Panc1 (cell line): ENCODE measurements around the gene KAT5. TPM values are rescaled to one million over a fixed set of nuclear protein-coding genes. Genes with fewer than 3 reads are reported as not detected.
A peak's percentile ranks its signal among the peaks of the same experiment; 100 is the strongest.

ENCODE experiments used
- ATAC-seq: fragments of 200-7000 bp; cut with Tn5 transposase; 2 replicates; pipeline ENCODE4 v1.9.1; 2020; ENCODE audit warnings: mild to moderate bottlenecking, moderate library complexity
- BruUV-seq: library from RNA; stranded (reverse); fragments of 400-500 nt; replicated peaks from 2 replicates; lab custom pipeline; 2021; lab: Mats Ljungman, UMichigan
- CTCF ChIA-PET: fragments of 300-600 bp; sonication (Branson Sonifier 250); formaldehyde crosslinking; loops from one replicate; lab custom pipeline; 2022; ENCODE audit warnings: antibody characterized with exemption; lab: Charles Lee
- POLR2A ChIA-PET: fragments of 300-600 bp; sonication (Branson Sonifier 250); formaldehyde crosslinking; loops from one replicate; lab custom pipeline; 2022; ENCODE audit warnings: antibody characterized with exemption; lab: Charles Lee
- DNase-seq: peaks from one replicate; pipeline ENCODE4 v3.0.0-alpha.2; 2010; ENCODE audit warnings: low read depth, low spot score
- H3K27ac ChIP-seq: 2 replicates; pipeline ENCODE4 v1.5.1; 2011; ENCODE audit warnings: mild to moderate bottlenecking, low read length, inconsistent platforms
- H3K27me3 ChIP-seq: fragments of 200-500 bp; sonication (Bioruptor generic); 2 replicates; pipeline ENCODE4 v1.6.0; 2014; ENCODE audit warnings: low read length, inconsistent platforms; ENCODE audit not compliant: control insufficient read depth, insufficient read depth
- H3K36me3 ChIP-seq: fragments of 200-500 bp; sonication (Bioruptor generic); 2 replicates; pipeline ENCODE4 v1.5.1; 2014; ENCODE audit warnings: inconsistent platforms, mild to moderate bottlenecking, low read length, moderate library complexity; ENCODE audit not compliant: control insufficient read depth, insufficient read depth
- H3K4me1 ChIP-seq: 2 replicates; pipeline ENCODE4 v1.5.1; 2011; ENCODE audit warnings: inconsistent platforms, mild to moderate bottlenecking, low read length, moderate library complexity; ENCODE audit not compliant: control insufficient read depth, insufficient read depth
- H3K4me3 ChIP-seq, 2 experiments: 2 replicates each; pipeline ENCODE4 v1.5.1; 2011 to 2012; ENCODE audit warnings: low read depth in 2 of 2, low read length in 2 of 2, mild to moderate bottlenecking in 2 of 2, inconsistent platforms in 1 of 2, moderate library complexity in 1 of 2
- H3K9me3 ChIP-seq: fragments of 200-500 bp; sonication (Bioruptor generic); 2 replicates; pipeline ENCODE4 v1.5.1; 2014; ENCODE audit warnings: low read depth, mild to moderate bottlenecking, inconsistent platforms, low read length, moderate library complexity; ENCODE audit not compliant: control insufficient read depth, insufficient read depth
- POLR2AphosphoS5 ChIP-seq: IDR thresholded peaks from 2 replicates; pipeline ENCODE4 v1.6.1; 2012; ENCODE audit warnings: mild to moderate bottlenecking, low read depth, low read length, moderate library complexity
- SIN3A ChIP-seq: IDR thresholded peaks from 2 replicates; pipeline ENCODE4 v1.6.1; 2012; ENCODE audit warnings: low read depth, mild to moderate bottlenecking, low read length, moderate library complexity, borderline replicate concordance; ENCODE audit not compliant: insufficient read depth
- TCF7L2 ChIP-seq: IDR thresholded peaks from 2 replicates; pipeline ENCODE4 v1.6.1; 2011; ENCODE audit warnings: mild to moderate bottlenecking, low read depth, low read length, inconsistent platforms
- in situ Hi-C: cut with HindIII; loops from 2 replicates; pipeline ENCODE4 v1.10.0; 2016; ENCODE audit warnings: low sequenced_read_pairs, low pct_unique_long_range_greater_than_20kb
- intact Hi-C: fragments of 100-400 bp; cut with micrococcal nuclease; formaldehyde crosslinking; loops from one replicate; pipeline ENCODE4 v1.10.0; 2022; ENCODE audit not compliant: unreplicated experiment
- total RNA-seq: library from RNA; stranded (reverse); gene quantifications from one replicate; pipeline ENCODE4 v1.2.1, GENCODE V29; 2021; ENCODE audit not compliant: unreplicated experiment
- TF ChIP-seq, protein P1 (sequence below), 2 experiments: IDR thresholded peaks; 2 replicates each; pipeline ENCODE4 v1.6.1; 2011 to 2012; ENCODE audit warnings: low read depth in 2 of 2, control low read depth in 1 of 2, low read length in 1 of 2, mild to moderate bottlenecking in 1 of 2, moderate library complexity in 1 of 2; ENCODE audit not compliant: insufficient read depth in 1 of 2
- TF ChIP-seq, protein P2 (sequence below): fragments of 450-650 bp; IDR thresholded peaks from 2 replicates; pipeline ENCODE4 v1.5.1; 2017; ENCODE audit warnings: mild to moderate bottlenecking

Gene KAT5
- total RNA-seq, 1 experiment from 2014 or later, result 84.2 TPM

DNA sequence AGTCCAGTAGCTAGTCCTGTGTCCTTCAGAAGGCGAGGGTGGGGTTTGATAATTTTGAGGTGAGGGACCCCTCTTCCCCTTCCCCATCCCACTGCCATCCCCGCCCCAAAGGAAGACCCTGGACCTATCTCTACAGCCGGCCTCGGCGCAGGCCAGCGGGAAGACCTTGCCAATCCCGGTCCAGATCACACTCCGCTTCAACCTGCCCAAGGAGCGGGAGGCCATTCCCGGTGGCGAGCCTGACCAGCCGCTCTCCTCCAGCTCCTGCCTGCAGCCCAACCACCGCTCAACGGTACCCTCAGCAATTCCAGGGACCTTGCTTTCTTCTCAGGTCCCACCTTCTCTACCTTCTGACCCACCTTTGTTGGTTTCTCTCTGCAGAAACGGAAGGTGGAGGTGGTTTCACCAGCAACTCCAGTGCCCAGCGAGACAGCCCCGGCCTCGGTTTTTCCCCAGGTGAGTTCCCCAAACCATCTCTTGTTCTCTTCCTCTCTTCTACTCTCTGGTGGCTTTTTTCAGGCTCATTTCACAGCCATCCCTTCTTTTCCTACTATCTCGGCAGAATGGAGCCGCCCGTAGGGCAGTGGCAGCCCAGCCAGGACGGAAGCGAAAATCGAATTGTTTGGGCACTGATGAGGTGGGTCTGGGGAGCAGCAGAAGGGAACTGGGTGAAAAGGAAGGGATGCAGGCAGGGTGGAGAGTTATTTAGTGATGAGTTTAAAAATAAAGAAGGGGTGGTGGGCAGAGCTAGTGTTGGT is 1.3 kb downstream of the KAT5 start:
- TF ChIP-seq SIN3A (no peak), POLR2AphosphoS5 (no peak), TCF7L2 (no peak)
- TF ChIP-seq, protein P1, sequence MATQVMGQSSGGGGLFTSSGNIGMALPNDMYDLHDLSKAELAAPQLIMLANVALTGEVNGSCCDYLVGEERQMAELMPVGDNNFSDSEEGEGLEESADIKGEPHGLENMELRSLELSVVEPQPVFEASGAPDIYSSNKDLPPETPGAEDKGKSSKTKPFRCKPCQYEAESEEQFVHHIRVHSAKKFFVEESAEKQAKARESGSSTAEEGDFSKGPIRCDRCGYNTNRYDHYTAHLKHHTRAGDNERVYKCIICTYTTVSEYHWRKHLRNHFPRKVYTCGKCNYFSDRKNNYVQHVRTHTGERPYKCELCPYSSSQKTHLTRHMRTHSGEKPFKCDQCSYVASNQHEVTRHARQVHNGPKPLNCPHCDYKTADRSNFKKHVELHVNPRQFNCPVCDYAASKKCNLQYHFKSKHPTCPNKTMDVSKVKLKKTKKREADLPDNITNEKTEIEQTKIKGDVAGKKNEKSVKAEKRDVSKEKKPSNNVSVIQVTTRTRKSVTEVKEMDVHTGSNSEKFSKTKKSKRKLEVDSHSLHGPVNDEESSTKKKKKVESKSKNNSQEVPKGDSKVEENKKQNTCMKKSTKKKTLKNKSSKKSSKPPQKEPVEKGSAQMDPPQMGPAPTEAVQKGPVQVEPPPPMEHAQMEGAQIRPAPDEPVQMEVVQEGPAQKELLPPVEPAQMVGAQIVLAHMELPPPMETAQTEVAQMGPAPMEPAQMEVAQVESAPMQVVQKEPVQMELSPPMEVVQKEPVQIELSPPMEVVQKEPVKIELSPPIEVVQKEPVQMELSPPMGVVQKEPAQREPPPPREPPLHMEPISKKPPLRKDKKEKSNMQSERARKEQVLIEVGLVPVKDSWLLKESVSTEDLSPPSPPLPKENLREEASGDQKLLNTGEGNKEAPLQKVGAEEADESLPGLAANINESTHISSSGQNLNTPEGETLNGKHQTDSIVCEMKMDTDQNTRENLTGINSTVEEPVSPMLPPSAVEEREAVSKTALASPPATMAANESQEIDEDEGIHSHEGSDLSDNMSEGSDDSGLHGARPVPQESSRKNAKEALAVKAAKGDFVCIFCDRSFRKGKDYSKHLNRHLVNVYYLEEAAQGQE (IDR thresholded peaks at IDR 0.05; ENCODE audit: insufficient read depth in 1 of 2, low read depth in 2 of 2, low read length in 1 of 2), result no peak
- TF ChIP-seq, protein P2, sequence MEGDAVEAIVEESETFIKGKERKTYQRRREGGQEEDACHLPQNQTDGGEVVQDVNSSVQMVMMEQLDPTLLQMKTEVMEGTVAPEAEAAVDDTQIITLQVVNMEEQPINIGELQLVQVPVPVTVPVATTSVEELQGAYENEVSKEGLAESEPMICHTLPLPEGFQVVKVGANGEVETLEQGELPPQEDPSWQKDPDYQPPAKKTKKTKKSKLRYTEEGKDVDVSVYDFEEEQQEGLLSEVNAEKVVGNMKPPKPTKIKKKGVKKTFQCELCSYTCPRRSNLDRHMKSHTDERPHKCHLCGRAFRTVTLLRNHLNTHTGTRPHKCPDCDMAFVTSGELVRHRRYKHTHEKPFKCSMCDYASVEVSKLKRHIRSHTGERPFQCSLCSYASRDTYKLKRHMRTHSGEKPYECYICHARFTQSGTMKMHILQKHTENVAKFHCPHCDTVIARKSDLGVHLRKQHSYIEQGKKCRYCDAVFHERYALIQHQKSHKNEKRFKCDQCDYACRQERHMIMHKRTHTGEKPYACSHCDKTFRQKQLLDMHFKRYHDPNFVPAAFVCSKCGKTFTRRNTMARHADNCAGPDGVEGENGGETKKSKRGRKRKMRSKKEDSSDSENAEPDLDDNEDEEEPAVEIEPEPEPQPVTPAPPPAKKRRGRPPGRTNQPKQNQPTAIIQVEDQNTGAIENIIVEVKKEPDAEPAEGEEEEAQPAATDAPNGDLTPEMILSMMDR, result no peak
- ChIA-PET POLR2A (interaction anchor here (1.8 kb wide), 1 partner anchor 140 kb away, joined by 8 read pairs; no protein-coding TSS in a partner anchor), CTCF (interaction anchor here (0.6 to 1.2 kb wide), 2 partner anchors 67 to 1391 kb away, joined by 3 to 8 read pairs; no protein-coding TSS in a partner anchor)
- Histone ChIP-seq H3K9me3 (no peaks in the 10 kb centered on the region), H3K27me3 (no peaks in the 10 kb centered on the region), H3K4me1 (peaks cover 16% of the 10 kb centered on the region), H3K27ac (peak overlapping the region; percentile 97), H3K4me3 (peak overlapping the region; percentile 59 to 84), H3K36me3 (peaks cover 20% of the 10 kb centered on the region; the same call in 1 of the 2 replicates)
- ATAC-seq, result no peak
- in situ Hi-C loops, result no loop called here
- no peak for DNase-seq
- intact Hi-C loops, result loop anchor here (5.0 kb wide), 1 partner anchor 104 kb away; no protein-coding TSS in a partner anchor
- no TSS peak for BruUV-seq

GRCh38 chr11:65714433-65714832 is 2.4 kb downstream of the KAT5 start:
- CTCF ChIA-PET, result interaction anchor here (0.6 to 1.2 kb wide), 2 partner anchors 65 to 1390 kb away, joined by 3 to 8 read pairs; no protein-coding TSS in a partner anchor
- no peak overlapping the region for H3K4me3 ChIP-seq
- H3K27me3 ChIP-seq, result no peaks in the 10 kb centered on the region
- no peaks in the 10 kb centered on the region for H3K9me3 ChIP-seq
- H3K27ac ChIP-seq, result no peak overlapping the region
- in situ Hi-C loops, result no loop called here
- ATAC-seq (no peak), DNase-seq (no peak)
- BruUV-seq, result no TSS peak
- POLR2A ChIA-PET, result no interaction called here
- peaks cover 26% of the 10 kb centered on the region for H3K4me1 ChIP-seq
- no peak for TF ChIP-seq TCF7L2
- TF ChIP-seq, protein P1 (IDR thresholded peaks at IDR 0.05; ENCODE audit: insufficient read depth in 1 of 2, low read depth in 2 of 2, low read length in 1 of 2), result no peak
- TF ChIP-seq SIN3A, result no peak
- no peak for TF ChIP-seq POLR2AphosphoS5
- TF ChIP-seq, protein P2, result no peak
- peaks cover 24% of the 10 kb centered on the region; the same call in 1 of the 2 replicates for H3K36me3 ChIP-seq
- intact Hi-C loops, result loop anchor here (5.0 kb wide), 1 partner anchor 103 kb away; no protein-coding TSS in a partner anchor
